NB4 (cell line): Measurements from ENCODE around the gene USP28.
"Not testable (repeated sequence)": the region's sequence is repeated elsewhere in the genome, so short reads cannot be mapped to it uniquely, and the experiment has no call there.

Experiments used
- DNase-seq: peaks from one replicate; pipeline ENCODE4 v3.0.0; 2010; ENCODE audit warnings: low read depth
- H3K4me3 ChIP-seq: one replicate; pipeline ENCODE4 v1.5.1; 2011; ENCODE audit warnings: mild to moderate bottlenecking, low read depth, low read length, moderate library complexity
- CTCF ChIP-seq: IDR thresholded peaks from one replicate; pipeline ENCODE4 v1.5.1; 2012; ENCODE audit warnings: low read depth, low read length
- MYC ChIP-seq: IDR thresholded peaks from 2 replicates; pipeline ENCODE4 v1.6.1; 2011; ENCODE audit warnings: low read depth, low read length
- POLR2A ChIP-seq: IDR thresholded peaks from 2 replicates; pipeline ENCODE4 v1.6.1; 2011; ENCODE audit warnings: mild to moderate bottlenecking; ENCODE audit not compliant: insufficient read length; ENCODE audit errors: extremely low read depth
- TF ChIP-seq, protein P1 (sequence below): IDR thresholded peaks from 2 replicates; pipeline ENCODE4 v1.6.1; 2011; ENCODE audit warnings: low read depth, low read length

USP28 gene

DNA sequence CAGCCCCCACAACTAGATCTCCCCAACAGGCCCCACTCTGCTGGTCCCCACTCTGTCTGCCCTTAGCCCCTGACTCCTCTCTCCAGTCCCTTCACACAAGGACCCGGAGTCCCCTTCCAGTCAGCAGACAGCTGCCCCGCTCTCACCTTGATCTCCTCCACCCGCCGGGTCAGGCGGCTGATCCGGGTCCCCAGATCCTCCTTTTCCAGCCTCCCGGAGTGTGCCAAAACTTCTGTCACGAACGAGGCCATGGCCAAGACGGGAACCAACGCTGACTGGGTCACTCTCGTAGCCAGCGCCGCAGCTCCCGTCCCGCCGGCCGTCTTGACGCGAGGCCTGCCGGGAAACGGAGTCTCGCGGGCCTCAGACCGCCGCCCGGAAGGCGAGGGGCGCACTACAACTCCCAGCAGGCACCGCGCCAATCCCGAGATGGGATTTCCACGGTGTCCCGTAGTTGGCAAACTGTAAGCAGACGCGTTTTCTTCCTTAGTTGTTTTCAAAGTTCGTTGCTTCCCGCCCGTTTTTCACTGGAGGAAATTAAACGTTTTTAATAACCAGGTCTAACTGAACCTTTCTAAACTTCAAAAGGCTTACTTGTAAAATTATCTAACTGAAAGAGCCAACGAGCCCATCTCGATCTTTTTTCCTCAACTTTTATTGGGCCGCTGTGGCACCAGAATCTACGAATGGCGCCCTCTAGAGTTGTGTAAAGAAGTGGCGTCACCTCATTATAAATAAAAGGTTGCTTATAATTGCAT is 101.8 kb downstream of the USP28 start, which contains the start of gene ZW10:
TSS of gene ZW10 (minus strand) at position 277 of the 758 bp plus-strand sequence. CDS start at position 251, 26 bp downstream.
- peak; percentile 98 for DNase-seq
- peak within 1 kb of the TSS; percentile 90 for H3K4me3 ChIP-seq
- TF ChIP-seq MYC (peak; percentile 73; the same call in 1 of the 2 replicates), CTCF (peak; percentile 66), POLR2A (peak; percentile 66)
- TF ChIP-seq, protein P1, sequence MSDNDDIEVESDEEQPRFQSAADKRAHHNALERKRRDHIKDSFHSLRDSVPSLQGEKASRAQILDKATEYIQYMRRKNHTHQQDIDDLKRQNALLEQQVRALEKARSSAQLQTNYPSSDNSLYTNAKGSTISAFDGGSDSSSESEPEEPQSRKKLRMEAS: peak; percentile 70

DNA sequence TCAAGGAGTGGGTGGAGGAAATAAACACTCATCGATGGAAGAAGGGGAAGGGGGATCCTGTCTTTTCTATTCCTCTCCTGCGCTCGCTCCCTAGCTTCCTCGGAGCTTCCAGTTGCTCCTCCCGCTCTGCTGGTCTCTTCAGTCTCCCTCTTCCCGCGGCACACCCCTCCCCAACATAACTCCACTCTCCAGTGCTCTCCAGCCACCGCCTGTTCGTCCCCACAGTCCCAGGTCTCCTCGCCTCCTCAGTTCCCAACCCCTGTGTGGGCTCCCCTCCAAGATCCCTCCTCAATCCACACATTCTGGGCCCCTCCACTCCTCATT is 102.3 kb downstream of the USP28 start:
- peak overlapping the region; percentile 90 for H3K4me3 ChIP-seq
- TF ChIP-seq POLR2A (no peak), MYC (no peak), CTCF (no peak)
- TF ChIP-seq, protein P1: no peak
- DNase-seq: peak; percentile 39

DNA sequence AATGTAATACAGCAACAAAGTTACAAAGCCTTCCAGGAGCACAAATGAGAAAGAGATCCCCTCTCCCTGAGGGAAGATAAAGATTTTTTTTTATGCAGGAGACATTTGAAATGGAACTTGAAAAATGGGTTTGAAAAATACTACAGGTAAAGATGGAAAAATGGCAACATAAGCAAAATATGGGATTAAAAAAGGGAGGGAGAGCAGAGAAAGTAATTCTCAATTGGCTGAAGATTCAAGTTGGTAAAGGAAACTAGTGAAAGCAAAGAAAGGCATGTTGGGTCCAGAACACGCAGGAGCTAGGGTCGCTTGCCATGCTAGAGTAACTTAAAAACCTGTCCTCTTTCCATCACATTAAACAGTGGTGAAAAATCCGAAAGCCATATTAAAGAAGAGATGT is 103.4 kb downstream of the USP28 start:
- DNase-seq: no peak
- TF ChIP-seq CTCF: no peak
- TF ChIP-seq, protein P1: no peak
- peak overlapping the region; percentile 46 for H3K4me3 ChIP-seq

GRCh38 chr11:113764527-113765219 is 110.7 kb downstream of the USP28 start:
- DNase-seq: peak; percentile 10
- TF ChIP-seq MYC (no peak), POLR2A (no peak), CTCF (no peak)
- TF ChIP-seq, protein P1: no peak
- H3K4me3 ChIP-seq: no peak overlapping the region

GRCh38 chr11:113763040-113763439 is 112.3 kb downstream of the USP28 start:
- not testable (repeated sequence) for H3K4me3 ChIP-seq, DNase-seq

DNA sequence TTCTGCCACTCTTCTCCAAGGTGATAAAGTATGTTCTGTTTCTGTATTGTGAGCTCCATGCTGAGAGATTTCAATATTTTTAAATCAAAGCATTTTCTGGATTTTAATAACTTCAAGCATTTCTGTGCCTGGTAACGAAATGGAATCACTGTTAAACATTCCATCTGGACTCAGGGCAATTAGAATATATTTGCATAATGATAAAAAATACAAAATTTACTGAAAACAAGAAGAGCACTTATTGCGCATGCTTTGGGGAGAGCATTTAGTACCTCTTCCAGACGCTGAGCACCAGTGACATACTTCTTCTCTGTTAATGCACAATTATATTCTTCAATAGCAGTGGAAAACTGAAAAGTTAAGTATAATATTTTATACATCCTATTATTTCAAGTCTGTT is 115.1 kb downstream of the USP28 start:
- TF ChIP-seq POLR2A: no peak
- TF ChIP-seq MYC: no peak
- TF ChIP-seq, protein P1: no peak
- TF ChIP-seq CTCF: no peak
- H3K4me3 ChIP-seq: no peak overlapping the region
- no peak for DNase-seq
